Dendritic cell treated with granulocyte-macrophage colony-stimulating factor and Interleukin-4, amounts not matched to agents 40 ng/mL and 50 ng/mL, for 4 days (primary cell): ENCODE measurements around the gene CCL21.
A peak's percentile ranks its signal among the peaks of the same experiment; 100 is the strongest.

ENCODE experiments used
- H3K27ac Mint-ChIP-seq: one replicate; pipeline ENCODE4 v1.8.0; 2022; ENCODE audit warnings: mild to moderate bottlenecking, mixed read lengths
- H3K27me3 Mint-ChIP-seq: one replicate; pipeline ENCODE4 v1.8.0; 2022; ENCODE audit warnings: mild to moderate bottlenecking, mixed read lengths
- H3K36me3 Mint-ChIP-seq: one replicate; pipeline ENCODE4 v1.8.0; 2022; ENCODE audit warnings: low read depth, mixed read lengths
- H3K4me1 Mint-ChIP-seq: one replicate; pipeline ENCODE4 v1.8.0; 2022; ENCODE audit warnings: low read depth, mixed read lengths
- H3K4me3 Mint-ChIP-seq: one replicate; pipeline ENCODE4 v1.8.0; 2022; ENCODE audit warnings: mild to moderate bottlenecking, moderate library complexity, mixed read lengths
- H3K9me3 Mint-ChIP-seq: one replicate; pipeline ENCODE4 v1.8.0; 2022; ENCODE audit warnings: mixed read lengths
- intact Hi-C: fragments of 100-400 bp; cut with micrococcal nuclease; formaldehyde crosslinking; loops from one replicate; pipeline ENCODE4 v1.15.0; 2022

Gene CCL21

DNA sequence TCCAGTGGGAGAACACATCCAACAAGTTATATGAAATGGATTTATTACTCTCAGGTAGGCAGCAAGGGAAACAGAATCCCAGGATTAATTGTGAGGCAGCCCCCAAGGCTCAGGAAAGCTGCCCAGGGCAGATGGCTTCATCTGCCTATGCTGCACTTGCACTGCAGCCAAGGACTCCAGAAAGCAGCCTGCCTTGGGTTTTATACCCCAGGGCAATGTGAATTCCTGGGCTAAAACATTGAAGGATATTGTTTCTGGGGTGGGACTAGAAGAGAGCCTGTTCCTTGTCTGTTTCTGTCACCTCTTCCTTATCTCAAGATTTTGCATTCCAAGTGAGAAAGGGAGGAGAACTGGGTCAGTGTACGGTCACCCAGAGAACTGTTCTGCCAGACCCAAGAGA lies 38.6 kb downstream of the CCL21 start:
- H3K4me1 Mint-ChIP-seq, result peaks cover 16% of the 10 kb centered on the region
- H3K9me3 Mint-ChIP-seq, result peaks cover 11% of the 10 kb centered on the region
- no peak overlapping the region for H3K27ac Mint-ChIP-seq
- intact Hi-C loops, result no loop called here
- H3K36me3 Mint-ChIP-seq, result peaks cover 10% of the 10 kb centered on the region
- no peaks in the 10 kb centered on the region for H3K27me3 Mint-ChIP-seq
- H3K4me3 Mint-ChIP-seq, result no peak overlapping the region

DNA sequence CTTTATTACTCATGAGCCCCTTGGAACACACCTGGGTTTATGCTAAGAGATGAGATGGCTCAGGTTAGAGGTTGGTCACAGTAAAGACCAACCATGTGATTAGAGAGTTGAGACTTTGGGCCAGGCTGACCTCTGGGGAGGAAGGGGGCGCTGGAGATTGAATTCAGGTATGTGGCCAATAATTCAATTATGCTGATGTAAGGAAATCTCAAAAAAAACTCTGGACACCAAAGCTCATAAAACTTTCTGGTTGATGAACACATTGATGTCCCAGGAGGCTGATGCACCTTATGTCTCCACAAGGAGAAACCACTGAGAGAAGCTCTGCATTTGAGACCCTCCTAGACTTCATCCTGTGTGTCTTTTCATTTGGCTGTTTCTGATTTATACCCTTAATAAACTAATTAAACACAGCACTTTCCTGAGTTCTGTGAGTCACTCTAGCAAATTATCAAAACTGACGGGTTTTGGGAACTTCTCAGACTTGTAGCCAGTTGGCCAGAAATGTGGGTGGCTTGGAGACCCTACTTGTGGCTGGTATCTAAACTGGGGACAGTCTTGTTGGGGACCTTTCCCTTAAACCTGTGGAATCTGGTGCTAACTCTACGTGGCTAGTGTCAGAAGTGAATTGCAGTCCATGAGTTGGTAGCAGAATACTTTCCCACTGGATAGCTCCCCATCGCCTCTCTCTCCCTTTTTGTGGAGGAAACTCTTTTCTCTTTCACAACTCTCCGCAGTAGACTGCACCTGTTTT lies 40.0 kb downstream of the CCL21 start:
- no peak overlapping the region for H3K4me3 Mint-ChIP-seq
- peaks cover 10% of the 10 kb centered on the region for H3K36me3 Mint-ChIP-seq
- intact Hi-C loops, result loop anchor here (5.0 kb wide), 1 partner anchor 402 kb away; the partner anchor contains the start of gene VCP
- peaks cover 20% of the 10 kb centered on the region for H3K4me1 Mint-ChIP-seq
- H3K9me3 Mint-ChIP-seq, result peaks cover 11% of the 10 kb centered on the region
- no peak overlapping the region for H3K27ac Mint-ChIP-seq
- no peaks in the 10 kb centered on the region for H3K27me3 Mint-ChIP-seq

DNA sequence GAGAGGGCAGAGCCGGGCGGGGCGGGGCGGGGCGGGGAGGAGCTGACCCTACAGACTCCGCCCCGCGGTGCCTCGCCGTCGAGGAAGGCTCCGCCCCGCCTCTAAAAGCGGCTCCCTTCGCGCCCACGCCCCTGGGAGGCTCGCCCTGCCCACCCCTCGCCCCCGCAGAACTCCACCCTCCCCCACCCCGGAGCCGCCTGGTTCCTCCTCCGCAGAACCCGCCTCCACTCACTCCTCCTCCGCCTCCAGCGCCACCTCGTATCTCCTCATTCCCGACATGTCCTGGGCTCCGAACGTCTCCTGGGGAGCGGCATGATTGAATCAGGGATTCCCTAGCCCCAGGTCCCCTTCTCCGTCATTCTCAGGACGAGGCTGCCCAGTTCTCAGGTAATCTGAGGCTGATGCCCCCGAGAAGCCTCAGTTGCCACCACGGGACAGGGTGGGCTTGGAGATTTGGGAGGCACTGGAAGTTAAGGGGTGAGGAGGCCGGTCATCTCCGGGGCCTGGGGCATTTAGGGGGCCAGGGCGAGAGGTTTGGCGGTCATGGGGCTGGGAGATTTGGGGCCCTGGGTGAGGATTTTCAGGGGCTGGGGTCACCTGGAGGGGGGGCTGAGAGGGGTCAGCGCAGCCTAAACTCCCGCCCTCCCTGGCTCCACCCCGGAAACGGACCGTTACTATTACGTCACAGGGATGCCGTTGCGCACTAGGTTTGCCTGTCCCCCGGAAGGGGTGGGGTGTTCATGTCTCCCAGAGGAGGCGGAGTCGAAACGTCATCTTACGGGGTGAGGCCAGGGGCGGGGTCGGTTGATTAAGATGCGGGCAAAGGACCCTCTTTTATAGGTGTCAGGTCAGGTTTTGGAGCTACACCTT lies 44.3 kb downstream of the CCL21 start:
- intact Hi-C loops, result loop anchor here (1.0 to 5.0 kb wide), 2 partner anchors 28 to 407 kb away; partner anchors contain the start of genes SIGMAR1 and VCP
- peaks cover 10% of the 10 kb centered on the region for H3K36me3 Mint-ChIP-seq
- H3K9me3 Mint-ChIP-seq, result peaks cover 11% of the 10 kb centered on the region
- H3K27ac Mint-ChIP-seq, result peak overlapping the region; percentile 91
- H3K4me3 Mint-ChIP-seq, result peak overlapping the region; percentile 81
- no peaks in the 10 kb centered on the region for H3K27me3 Mint-ChIP-seq
- H3K4me1 Mint-ChIP-seq, result peaks cover 35% of the 10 kb centered on the region

DNA sequence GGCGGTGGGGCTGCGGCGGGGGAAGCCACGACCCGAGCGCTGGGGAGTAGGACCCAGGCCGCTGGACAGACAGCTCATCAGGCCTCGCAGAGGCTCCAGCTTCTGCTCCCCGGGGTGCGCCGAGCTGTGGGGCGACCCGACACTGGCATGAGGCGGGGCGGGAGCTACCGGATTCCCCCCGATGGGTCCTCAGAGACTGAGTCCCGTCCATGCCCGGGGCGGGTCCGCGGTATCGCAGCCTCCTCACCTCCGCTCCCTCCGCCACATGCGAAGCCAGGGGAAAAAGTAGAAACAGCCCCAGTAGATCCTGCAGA lies 44.9 kb downstream of the CCL21 start:
- H3K27ac Mint-ChIP-seq, result peak overlapping the region; percentile 91
- peaks cover 35% of the 10 kb centered on the region for H3K4me1 Mint-ChIP-seq
- H3K36me3 Mint-ChIP-seq, result peaks cover 10% of the 10 kb centered on the region

DNA sequence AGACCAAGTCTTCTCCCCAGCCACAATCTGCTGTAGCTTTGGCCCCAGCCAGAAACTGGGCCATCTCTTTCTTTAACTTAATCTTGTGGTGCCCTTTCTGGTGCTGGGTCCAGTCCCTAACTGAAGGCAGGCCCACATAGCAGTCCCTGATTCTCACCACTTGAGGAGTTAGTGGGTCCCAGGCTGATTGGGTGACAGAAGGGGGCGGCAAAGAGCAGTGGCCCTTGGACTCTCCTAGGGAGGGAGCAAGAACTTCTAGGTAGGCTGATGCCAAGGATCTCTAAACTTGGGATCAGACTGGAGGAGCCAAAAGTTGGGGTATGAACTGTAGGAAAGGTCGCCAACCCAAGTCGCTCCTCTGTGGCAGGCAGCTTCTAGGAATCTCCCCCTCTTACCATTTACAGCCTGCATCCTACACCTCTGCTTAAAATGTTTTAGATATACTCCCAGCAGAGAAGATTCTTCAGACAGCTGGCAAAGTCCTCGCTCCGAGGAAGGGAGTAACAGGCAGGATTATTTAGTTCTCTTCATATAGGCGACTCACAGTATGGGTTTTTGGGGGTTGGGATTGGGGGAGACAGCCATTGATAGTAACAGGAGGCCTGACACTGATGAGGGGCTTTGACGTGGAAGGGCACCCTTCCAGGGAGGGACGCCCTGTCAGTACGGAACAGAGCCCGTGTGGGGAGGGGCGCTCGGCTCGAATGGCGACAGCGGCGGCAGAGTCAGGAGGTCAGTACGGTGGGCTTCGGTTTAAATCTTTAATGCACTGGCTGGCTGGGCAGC lies 45.5 kb downstream of the CCL21 start:
- Mint-ChIP-seq H3K9me3 (peaks cover 8% of the 10 kb centered on the region), H3K27ac (peak overlapping the region; percentile 91), H3K4me1 (peaks cover 35% of the 10 kb centered on the region), H3K36me3 (peaks cover 9% of the 10 kb centered on the region), H3K27me3 (no peaks in the 10 kb centered on the region), H3K4me3 (peak overlapping the region; percentile 81)
- intact Hi-C loops, result loop anchor here (1.0 to 5.0 kb wide), 3 partner anchors 17 to 408 kb away; partner anchors contain the start of genes SIGMAR1 and VCP

More for the DNA sequence above, 44.9 kb downstream of the CCL21 start:
- Mint-ChIP-seq H3K9me3 (peaks cover 11% of the 10 kb centered on the region), H3K4me3 (peak overlapping the region; percentile 81), H3K27me3 (no peaks in the 10 kb centered on the region)
- intact Hi-C loops, result loop anchor here (1.0 to 5.0 kb wide), 2 partner anchors 28 to 407 kb away; partner anchors contain the start of genes SIGMAR1 and VCP

DNA sequence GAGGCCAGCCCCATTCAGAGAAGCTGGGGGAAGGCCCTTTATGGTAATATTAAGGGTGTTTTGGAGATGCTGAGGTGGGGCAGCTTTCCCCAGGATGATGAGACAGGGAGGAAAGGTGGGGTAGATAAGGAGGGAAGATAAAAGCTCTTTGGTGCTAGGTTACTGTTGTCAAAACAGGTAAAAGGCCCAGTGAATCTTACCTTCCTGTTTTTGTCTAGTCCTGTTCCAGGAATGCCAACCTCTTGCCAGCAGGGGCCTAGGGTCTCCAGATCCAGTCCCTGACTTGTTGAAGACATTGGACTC lies 46.7 kb downstream of the CCL21 start:
- intact Hi-C loops, result no loop called here
- Mint-ChIP-seq H3K27ac (no peak overlapping the region), H3K27me3 (no peaks in the 10 kb centered on the region), H3K4me3 (no peak overlapping the region), H3K9me3 (no peaks in the 10 kb centered on the region), H3K4me1 (peaks cover 35% of the 10 kb centered on the region), H3K36me3 (no peaks in the 10 kb centered on the region)

DNA sequence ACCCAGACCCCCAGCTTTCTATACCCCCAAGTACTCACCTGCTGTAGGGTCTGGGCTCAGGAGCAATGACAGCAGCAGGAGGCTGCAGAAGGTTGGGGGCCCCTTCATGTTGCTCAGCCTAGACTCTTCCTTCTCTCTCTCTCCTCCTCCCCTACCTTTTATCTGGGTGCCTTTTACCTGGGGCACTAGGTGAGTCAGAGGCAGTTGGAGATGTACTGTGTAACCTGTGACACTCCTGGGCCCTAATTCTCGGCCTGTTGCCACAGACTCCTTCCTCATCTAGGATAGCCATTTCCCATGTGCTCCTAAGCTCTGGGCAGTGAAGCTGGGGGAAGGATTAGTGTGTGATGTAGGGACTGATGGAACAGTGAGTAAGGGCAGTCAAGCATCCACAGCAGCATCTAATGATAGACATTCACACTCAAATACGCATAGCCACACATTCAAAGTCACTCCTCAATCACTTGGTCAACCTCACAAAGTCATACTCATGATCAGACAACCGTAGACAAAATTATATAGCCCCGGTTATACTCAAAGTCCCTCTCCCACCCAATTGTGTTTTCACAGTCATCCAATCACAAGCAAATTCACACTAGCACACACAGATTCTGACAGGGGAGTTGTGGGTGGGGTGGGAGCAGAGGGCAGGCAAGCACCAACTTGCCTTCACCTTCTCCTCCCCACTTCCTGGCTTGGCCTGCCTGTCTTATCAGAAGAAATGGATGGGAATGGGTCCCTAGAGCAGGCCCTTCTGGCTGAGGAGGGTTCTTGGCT lies 47.2 kb downstream of the CCL21 start, which contains the start of gene CCL27:
Gene CCL27, minus strand, starts transcription at position 132 of the 777 bp plus-strand sequence. Its CDS starts 24 bp downstream, at position 108.
- no peaks in the 10 kb centered on the region for H3K36me3 Mint-ChIP-seq
- intact Hi-C loops, result no loop called here
- H3K4me3 Mint-ChIP-seq, result no peak within 1 kb of the TSS
- no peak within 1 kb of the TSS for H3K27ac Mint-ChIP-seq
- peaks cover 32% of the 10 kb centered on the region for H3K4me1 Mint-ChIP-seq
- H3K27me3 Mint-ChIP-seq, result no peaks in the 10 kb centered on the region
- H3K9me3 Mint-ChIP-seq, result no peaks in the 10 kb centered on the region

DNA sequence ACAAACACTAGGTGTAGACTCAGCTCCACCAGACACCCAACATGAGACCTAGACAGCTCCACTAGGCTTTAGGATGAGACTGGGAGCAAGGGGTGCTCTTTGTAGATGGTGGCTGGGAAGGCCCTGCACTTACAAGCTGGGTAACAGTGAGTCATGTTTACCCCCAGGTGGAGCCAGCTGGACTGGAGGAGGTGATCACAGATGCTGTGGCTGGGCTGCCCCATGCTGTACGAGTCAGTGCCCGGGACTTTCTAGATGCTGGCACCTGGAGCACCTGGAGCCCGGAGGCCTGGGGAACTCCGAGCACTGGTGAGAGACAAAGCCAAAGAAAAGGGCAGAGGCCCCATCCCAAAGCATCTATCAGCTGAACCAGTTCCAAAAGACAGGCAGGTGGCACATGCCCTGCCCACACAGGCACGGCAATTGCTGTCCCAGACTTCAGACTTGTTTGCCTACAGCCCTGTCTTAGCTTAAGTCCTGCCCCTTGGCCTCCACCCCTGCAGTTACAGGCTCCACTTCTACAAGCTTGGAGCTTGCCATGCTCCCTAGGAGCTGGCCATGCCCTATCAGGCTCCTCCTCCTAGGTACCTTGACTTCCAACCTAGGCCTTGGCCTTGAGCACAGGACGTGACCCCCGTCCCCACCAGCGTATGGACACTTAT lies 50.2 kb downstream of the CCL21 start:
- no peaks in the 10 kb centered on the region for H3K36me3 Mint-ChIP-seq
- H3K27ac Mint-ChIP-seq, result no peak overlapping the region
- peaks cover 10% of the 10 kb centered on the region for H3K27me3 Mint-ChIP-seq
- no peak overlapping the region for H3K4me3 Mint-ChIP-seq
- peaks cover 12% of the 10 kb centered on the region for H3K4me1 Mint-ChIP-seq
- no peaks in the 10 kb centered on the region for H3K9me3 Mint-ChIP-seq
- intact Hi-C loops, result no loop called here
